DMS 273 (cell line): ENCODE results near the gene RPN2.
"Not testable (repeated sequence)": the region's sequence is repeated elsewhere in the genome, so short reads cannot be mapped to it uniquely, and the experiment has no call there.

ENCODE experiments used
- DNase-seq: peaks from one replicate; lab custom pipeline; 2025; ENCODE audit not compliant: unreplicated experiment; lab: John Stamatoyannopoulos, UW

Gene RPN2

DNA sequence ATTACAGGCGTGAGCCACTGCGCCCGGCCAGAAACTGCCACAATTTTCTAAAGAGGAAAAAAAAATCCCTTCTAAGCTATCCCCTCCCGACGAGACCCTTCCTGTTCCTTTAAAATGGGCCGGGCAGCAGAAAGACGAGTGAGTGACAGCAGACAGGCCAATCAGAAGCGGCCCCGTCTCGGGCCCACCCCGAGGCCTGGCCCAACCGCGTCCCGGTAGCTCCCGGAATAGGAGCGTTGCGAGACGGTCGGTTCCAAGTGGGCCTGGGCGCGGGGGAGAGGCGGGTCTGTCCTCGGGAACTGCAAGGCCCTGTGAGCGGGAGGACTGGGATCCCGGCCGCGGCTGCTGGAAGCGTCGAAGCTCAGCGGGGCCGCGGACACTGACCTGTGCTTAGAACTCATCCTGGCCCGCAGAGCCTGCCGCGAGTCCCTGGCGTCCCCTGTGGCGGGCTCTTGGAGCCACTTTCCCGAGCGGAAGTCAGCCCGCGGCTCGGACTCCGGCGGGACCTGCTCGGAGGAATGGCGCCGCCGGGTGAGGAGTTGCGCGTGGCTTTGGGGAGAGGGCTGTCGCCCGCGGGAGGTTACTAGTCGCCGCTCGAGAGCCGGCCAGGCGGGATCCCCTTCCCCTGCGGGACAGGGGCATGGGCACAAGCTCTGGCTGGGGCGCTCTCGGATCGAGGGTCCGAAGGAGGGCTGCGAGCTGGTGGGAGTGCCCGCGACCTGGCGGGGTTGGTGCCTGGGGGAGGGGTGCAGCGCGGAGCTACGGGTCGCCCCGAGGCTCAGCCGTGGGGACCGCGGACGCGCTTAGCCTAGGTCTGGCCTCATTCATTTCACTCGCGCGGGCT lies at the start of gene RPN2, which contains the start of gene MROH8:
TSS of gene RPN2 (plus strand) at position 492 of the 844 bp plus-strand sequence. CDS start at position 519, 27 bp downstream.
TSS of gene MROH8 (minus strand) at position 710 of the 844 bp plus-strand sequence.
- peak; percentile 98 for DNase-seq

DNA sequence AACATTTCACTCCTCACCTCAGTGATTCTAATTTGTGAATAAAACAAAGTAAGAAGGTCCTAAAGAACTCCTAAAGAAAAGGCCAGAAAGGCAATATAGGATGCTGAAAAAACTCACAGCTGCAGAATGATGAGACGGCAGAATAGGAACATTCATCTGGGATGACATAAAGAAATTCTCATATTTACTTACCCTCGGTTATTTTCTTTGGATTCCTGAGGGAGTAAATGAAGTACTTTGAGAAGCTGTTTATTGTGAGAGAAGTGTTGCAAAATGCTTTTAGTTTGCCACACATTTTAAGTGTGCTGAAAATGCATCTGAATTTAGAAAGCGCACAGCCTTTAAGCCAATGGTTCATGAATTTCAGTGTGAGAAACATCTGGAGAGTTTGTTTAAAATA lies 47.6 kb upstream of the RPN2 start:
- no peak for DNase-seq

DNA sequence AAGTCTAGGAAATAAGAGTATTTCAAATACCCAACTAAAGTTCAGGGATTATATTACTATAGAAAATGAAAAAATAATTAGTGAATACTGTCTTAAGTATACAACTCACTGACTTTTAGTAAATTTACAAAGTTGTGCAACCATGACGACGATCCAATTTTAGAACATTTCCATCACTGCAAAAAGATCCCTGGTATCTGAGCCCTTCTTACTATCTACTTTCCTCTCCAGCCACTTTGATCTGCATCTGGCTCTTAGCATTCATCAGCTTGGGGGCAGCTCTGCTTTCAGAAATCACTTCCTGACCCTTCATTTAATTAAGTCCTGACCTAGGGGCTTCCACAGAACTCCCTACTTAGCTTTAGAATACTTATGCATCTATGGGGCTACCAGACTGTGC lies 45.2 kb upstream of the RPN2 start:
- DNase-seq = no peak

DNA sequence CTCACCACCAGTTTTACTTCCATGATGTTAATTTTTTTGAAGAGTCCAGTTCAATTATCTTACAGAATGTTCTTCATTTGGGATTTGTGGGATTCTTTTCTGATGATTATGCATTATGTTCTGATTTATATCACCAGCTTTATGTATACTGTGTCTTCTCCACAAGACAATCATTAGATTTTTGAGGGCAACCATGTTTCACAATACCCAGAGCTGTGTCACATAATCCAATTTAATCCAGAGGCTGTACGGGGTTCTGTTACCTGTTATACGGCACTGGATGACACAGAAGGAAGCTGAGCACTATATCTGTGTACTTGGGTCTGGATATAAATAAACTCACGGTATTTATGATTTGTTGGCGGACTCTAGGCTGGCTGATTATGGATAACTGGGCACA lies 41.6 kb upstream of the RPN2 start:
- DNase-seq = no peak

DNA sequence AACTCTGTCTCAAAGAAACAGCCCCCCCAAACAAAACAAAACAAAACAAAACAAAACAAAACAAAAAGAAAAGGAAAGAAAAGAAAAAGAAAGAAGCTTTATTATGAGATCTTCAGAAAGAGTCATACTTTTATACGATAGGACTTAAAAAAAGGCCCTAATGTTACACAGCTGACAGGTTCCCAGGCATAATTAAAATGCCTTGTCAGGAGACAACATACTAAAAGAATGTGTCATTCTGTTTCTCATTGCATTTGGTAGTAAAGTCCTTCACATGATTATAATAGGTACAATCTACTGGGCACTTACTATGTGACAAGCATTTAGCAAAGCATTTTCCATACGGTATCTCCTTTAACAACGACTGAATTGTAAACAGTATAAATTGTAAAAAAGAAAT lies 36.4 kb upstream of the RPN2 start:
- DNase-seq = no peak

DNA sequence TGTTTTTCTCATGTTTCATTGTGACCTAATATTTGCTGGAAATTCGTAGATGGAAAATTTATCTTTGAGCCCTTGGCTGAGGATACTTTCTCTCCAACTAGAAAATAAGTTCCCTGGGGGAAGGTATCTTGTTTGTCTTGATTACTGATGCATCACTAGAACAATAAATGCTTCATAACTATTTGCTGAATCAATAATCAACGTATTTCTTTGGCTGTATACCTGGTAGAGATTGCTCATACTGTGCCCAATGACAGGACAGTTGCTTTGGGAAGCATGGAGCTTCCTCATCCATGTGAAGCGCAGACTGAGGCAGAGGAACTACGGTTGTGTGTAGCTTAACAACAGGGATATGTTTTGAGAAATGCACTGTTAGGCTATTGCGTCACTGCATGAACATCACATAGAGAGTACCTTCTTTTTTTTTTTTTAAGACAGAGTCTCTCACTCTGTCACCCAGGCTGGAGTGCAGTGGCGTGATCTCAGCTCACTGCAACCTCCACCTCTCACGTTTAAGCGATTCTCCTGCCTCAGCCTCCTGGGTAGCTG lies 34.2 kb upstream of the RPN2 start:
- no peak for DNase-seq

DNA sequence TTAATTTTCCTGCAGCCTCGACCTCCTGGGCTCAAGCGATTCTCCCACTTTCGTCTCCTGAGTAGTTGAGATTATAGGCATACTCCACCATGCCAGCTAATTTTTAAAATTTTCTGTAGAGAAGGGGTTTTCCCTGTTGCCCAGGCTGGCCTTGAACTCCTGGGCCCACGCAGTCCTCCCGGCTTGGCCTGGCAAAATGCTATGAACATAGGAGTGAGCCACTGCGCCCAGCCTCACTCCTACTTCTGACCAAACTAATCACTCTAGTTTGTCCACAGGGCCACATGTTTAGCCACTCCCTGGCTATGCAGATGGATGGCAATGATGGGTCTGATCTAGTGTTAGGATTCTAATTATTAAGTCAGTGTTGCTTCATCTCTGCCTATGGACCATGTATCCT lies 31.9 kb upstream of the RPN2 start:
- DNase-seq = no peak

DNA sequence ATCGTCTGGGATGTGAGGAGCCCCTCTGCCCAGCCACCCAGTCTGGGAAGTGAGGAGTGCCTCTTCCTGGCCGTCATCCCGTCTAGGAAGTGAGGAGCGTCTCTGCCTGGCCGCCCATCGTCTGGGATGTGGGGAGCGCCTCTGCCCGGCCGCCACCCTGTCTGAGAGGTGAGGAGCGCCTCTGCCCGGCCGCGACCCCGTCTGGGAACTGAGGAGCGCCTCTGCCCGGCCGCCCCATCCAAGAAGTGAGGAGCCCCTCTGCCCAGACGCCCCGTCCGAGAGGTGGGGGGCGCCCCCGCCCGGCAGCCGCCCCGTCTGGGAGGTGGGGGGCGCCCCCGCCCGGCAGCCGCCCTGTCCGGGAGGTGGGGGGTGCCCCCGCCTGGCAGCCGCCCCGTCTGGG lies 28.3 kb upstream of the RPN2 start:
- not testable (repeated sequence) for DNase-seq

DNA sequence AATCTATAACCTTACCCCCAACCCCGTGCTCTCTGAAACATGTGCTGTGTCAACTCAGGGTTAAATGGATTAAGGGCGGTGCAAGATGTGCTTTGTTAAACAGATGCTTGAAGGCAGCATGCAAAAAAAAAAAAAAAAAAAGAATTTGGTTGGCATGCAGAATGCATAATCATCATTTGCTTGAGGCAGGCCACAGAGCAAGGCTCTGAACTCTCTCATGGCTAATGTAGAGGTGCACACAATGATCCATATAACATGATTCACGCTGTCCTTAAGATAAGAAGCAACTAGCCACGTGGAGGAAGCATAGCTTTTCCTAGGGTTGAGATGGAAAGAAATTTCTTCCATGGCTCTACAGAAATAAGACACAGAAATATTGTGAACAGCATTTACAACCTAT lies 27.6 kb upstream of the RPN2 start:
- no peak for DNase-seq

DNA sequence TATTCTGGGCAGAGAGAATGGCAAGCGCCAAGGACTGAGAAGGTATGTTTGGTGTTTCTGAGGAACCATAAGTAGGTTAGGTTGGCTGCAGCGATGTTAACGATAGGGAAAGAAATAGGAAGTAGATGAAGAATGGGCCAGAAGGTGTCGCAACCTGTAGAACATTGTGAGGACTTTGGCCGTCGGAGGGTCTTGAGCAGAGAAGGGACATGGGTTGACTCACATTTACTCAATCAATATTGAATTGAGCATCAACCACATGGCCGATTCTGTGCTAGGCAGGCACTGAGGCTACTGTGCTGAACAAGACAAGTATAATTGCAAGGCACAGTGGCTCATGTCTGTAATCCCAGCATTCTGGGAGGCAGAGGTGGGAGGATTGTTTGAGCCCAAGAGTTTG lies 26.8 kb upstream of the RPN2 start:
- DNase-seq = no peak

DNA sequence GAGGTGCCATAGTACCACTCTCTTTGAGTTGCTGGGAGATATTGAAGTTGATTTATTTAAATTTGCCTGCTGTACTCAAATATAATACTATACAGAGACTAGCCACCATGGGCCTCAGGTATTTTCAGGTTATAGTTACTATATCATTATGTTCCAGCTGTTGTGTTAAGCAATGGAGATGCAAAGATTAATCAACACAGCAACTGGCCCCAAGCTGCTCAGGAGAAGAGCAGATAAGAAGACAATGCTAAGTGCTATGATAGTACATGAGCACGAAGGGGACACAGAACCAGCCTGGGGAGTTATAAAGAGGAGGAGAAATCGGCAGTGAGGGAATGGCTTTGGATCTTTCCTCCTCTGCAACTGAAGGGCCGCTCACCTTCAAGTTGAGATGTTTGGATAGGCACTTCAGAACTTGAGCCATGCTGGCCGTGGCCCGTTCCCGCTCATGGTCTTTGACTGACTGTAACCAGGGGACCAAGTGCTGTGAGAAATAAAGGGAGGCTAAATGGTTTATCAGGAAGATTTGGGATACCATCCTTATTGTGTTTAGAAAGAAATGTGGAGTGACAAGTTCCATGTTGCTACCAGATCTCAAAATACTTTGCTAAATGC lies 24.3 kb upstream of the RPN2 start:
- DNase-seq = no peak

DNA sequence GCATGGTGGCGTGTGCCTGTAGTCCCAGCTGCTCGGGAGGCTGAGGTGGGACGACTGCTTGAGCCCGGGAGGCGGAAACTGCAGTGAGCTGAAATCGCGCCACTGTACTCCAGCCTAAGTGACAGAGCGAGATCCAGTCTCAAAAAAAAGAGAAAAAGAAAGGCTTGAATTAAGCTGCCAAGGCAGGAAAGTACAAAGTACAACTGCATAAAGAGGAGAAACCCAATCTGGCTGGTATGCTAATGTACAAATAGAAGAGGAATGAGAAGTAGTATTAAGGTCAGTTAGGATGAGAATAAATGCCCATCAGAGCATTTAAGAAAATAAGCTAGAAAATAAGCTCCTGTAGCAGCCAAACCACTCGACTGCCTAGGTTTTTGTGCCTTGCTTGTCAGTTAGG lies 23.1 kb upstream of the RPN2 start:
- no peak for DNase-seq

DNA sequence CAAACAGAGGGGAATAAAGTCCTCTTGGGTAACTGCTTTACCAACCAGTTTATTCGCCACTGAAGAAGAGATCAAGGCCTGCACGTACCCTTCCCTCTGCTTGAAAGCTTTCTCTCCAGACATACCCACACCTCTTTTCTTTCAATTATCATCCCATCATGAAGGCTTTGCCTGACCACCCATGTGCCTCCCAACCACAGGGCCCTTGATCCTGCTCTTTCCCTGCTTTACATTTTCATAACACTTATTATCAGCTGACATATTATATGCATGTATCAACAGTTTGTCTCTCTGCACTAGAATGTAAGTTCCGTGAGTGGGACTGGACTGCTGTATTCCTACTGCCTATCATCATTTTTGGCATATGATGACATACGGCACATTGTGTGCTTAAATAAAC lies 20.9 kb upstream of the RPN2 start:
- DNase-seq = no peak

DNA sequence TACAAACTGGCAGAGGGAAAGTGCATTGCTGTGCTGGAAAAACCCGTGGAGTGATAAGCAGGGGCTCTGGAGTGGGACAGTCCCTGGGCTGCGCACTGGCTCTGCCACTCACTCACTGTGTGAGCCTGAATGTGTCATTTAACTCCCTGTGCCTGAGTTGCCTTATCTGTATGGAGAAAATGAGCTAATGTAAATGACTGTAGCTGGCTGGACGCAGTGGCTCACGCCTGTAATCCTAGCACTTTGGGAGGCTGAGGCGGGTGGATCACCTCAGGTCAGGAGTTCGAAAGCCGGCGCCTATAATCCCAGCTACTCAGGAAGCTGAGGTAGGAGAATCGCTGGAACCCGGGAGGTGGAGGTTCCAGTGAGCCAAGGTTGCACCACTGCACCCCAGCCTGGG lies 18.4 kb upstream of the RPN2 start:
- no peak for DNase-seq

DNA sequence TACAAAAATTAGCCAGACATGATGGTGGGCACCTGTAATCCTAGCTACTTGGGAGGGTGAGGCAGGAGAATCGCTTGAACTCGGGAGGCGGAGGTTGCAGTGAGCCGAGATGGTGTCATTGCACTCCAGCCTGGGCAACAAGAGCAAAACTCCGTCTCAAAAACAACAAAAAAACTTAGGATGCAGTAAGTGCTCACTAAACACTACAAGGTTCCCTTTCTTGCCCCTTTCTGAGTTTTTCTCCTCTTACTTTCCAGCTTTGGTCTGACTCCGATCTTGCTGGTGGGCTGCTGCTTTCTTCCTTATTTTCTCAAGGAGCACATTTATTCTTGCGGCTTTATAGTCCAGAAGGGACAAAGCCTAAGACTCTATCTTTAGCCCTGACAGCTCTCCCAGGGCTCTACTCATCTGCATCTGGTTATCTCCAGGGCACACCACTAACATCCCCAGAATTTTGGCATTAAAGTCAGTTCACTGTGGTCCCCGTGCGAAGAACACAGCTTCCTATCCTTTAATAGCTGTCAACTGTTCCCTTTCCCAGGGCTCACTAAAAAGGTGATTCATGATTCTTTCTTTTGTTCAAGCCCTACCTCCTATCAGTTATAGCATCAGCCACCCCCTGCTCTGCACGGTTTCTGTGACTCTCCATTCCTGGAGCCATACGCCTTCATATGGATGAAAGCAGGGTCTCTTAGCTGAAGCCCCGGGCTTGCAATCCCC lies 17.1 kb upstream of the RPN2 start:
- no peak for DNase-seq

DNA sequence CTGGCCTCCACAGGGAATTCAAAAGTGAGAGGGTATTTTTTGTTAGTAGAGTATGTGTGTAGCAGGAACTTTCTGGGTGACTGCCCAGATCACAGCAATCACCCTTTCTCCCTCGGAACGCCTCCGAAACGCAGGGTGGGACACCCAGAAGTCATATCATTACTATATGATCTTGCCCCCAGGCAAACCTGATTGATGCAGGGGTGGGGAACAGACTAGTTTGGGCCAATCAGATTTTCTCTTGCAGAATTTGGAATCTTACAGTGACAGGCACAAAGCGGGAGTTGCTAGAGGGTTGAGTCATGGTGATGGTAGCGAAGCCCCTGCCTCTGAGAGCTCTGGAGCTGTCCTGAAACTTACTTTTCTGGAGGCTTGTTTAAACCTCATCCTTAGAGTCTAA lies 16.5 kb upstream of the RPN2 start:
- DNase-seq = no peak

DNA sequence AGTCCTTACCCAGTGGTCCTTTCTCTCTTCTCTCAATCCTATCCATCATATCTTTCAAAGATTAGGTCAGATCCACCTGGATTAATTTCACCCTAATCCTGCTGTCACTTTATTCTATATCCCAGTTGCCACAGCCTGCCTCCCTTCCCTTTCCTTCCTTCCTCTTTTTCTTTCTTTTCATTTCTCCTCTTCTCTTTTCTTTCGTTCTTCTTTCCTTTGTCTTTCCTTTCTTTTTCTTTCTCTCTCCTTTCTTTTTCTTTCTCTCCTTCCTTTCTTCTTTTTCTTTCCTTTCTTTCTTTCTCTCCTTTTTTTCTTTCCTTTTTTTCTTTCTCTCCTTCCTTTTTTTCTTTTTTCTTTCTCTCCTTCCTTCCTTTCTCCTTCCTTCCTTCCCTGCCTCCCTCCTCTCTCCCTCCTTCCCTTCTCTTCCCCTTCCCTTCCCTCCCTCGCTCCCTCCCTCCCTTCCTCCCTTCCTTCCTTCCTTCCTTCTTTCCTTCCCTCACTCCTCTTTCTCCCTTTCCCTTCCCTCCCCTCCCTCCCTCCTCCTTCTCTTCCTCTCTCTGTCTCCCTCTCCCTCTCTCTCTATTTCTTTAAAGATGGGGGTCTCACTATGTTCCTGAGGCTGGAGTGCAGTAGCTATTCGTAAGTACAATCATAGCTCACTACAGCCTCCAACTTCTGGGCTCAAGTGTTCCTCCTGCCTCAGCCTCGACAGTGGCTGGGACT lies 15.1 kb upstream of the RPN2 start:
- no peak for DNase-seq

DNA sequence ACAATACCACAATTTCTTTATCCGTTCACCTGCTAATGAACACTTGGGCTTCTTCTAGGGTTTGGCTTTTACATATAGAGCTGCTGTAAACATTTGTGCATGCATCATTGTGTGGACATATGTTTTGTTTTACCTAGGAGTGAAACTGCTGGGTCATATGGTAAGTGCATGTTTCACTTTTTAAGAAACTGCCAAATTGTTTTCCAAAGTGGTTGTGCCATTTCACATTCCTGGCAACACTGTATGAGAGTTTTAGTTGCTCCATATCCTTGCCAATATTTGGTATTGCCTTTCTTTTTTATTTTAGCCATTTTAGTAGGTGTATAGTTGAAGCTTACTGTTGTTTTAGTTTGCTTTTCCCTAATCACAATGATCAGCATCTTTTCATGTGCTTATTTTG lies 14.1 kb upstream of the RPN2 start:
- DNase-seq = no peak

DNA sequence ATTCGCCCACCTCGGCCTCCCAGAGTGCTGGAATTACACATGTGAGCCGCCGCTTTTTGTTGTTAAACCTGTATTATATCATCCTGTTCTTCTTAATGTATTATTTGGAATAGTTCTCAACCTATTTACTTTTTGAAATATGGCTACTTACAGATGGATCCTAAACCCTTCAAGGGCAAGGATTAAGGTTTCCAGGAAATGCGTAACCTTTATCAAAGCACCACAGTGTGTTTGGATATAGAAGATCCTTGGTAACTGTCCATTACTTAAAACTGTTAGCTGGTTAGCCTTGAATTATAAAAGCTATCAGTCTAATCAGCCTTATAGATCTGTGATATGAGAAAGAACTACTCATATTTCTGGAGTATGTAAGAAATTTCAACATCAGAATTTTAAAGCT lies 12.3 kb upstream of the RPN2 start:
- no peak for DNase-seq

DNA sequence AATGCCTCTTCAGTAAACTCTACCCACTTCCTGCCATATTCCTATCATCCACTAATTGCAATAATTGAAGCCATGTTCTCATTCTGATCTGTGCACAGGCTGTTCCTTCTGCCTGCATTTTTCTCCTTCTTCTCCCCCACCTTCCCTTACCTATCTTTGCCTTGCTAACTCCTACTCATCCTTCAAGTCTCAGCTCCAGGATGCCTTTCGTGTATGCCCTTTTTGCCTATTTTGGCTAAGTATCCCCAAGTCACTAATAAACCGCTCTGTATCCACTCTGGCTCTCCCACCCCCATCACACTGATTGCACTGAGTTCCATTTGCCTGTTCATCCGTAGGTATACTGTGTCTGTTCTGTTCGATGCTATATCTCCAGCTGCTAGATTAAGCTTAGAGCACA lies 6.3 kb upstream of the RPN2 start:
- no peak for DNase-seq
